Erythroblast (primary cell): ENCODE results near the gene STPG3.

Source experiments
- GATA1 ChIP-seq: IDR thresholded peaks from 2 replicates; pipeline ENCODE4 v1.6.1; 2011; ENCODE audit warnings: low read depth, mild to moderate bottlenecking, control low read depth, low read length, moderate library complexity
- POLR2A ChIP-seq: IDR thresholded peaks from 2 replicates; pipeline ENCODE4 v1.6.1; 2011; ENCODE audit warnings: mild to moderate bottlenecking, low read length

DNA sequence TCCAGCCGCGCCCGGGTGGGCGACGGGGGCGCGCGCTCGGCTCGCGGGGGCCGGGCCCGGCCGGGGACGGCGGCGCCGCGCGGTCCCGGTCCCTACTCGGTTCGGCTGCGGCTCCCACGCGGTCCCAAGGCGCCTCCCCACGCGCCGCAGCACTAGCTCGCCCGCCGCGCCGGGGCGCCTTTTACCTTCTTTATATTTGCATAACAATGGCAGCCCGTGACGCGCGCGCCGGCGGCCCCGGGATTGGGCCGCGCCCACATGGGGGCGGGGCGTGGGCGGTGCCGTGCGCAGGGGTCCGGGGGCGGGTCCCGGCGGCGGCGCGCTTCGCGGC lies 51.0 kb downstream of the STPG3 start, which contains the start of gene NRARP:
- TF ChIP-seq POLR2A (no peak), GATA1 (no peak)
